Measurements from ENCODE around the gene CPZ.
"Not testable (repeated sequence)": the region's sequence is repeated elsewhere in the genome, so short reads cannot be mapped to it uniquely, and the experiment has no call there.

CPZ gene

DNA sequence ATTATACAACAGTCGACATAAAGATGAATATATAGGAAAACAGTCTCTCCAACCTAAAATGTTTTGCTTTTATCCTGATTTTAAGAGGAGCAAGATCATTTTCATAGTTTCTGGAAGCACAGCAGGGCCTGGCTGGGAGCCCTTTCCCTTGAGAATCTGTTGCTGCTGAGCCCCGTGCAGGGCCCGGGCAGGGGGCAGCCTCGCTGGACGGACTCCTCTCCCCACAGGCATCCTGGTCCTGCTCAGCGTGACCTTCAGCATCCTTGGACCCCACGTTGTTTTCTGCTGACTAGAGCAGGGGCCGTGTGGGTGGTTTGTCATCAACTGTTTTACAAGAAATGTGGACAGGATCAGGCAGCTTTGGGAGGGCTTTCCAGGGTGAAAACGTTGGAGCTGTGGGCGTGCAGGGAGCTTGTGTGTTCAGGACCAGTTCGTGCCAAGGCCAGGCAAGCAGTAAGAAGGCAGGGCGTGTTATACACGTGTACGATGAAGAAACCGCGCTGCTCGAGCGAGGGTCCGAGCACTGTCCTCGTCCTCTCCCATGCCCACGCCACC lies 25.0 kb downstream of the CPZ start:
- Mint-ChIP-seq H3K4me3 (no peak overlapping the region), H3K27ac (no peak overlapping the region), H3K9me3 (no peaks in the 10 kb centered on the region), H3K36me3 (no peaks in the 10 kb centered on the region), H3K4me1 (no peaks in the 10 kb centered on the region), H3K27me3 (peaks cover 18% of the 10 kb centered on the region)
- no peak for ATAC-seq

- H3K36me3 Mint-ChIP-seq = no peaks in the 10 kb centered on the region
- H3K9me3 Mint-ChIP-seq = no peaks in the 10 kb centered on the region
- no peak overlapping the region for H3K27ac Mint-ChIP-seq
- H3K4me1 Mint-ChIP-seq = no peaks in the 10 kb centered on the region
- peaks cover 18% of the 10 kb centered on the region for H3K27me3 Mint-ChIP-seq
- no peak for ATAC-seq
- H3K4me3 Mint-ChIP-seq = no peak overlapping the region
Measured at GRCh38 chr4:8618421-8618820, 25.9 kb downstream of the CPZ start.

GRCh38 chr4:8618961-8619720 lies 26.6 kb downstream of the CPZ start:
- Mint-ChIP-seq H3K27me3 (peaks cover 18% of the 10 kb centered on the region), H3K4me3 (no peak overlapping the region), H3K27ac (no peak overlapping the region), H3K4me1 (no peaks in the 10 kb centered on the region), H3K36me3 (no peaks in the 10 kb centered on the region), H3K9me3 (no peaks in the 10 kb centered on the region)
- ATAC-seq = no peak

GRCh38 chr4:8621135-8621534 lies 28.6 kb downstream of the CPZ start:
- ATAC-seq = peak; percentile 6

DNA sequence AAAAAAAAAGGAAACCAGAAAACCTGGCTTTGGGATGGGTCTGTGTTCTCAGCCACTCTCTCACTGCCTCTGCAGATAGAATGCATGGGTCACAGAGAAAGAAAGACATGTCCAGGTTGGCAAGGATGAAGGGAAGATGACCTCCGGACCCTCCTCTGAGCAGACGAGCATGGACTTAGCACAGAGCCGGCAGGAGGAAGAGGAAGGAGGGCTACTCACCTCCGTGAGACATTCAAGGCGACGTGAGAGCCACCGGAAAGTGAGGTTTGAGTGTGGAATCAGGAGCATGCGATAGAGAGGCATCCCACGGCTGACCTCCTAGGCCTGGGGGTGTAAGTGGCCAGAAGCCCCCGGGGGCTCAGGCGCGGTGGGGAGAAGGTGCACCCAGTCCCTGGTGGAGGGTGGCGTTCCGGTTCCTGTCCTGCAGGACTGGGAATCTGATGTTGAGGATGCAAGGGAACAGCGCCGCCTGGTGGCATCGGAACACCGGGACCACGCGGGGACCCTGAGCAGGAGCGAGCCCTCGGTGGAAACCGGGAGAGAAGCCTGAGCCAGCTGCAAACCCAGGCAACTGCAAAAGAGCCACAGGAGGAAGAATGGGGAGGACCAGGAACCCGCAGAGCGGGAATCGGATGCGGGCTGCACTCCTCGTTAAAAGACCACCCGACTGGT lies 32.2 kb downstream of the CPZ start:
- H3K4me1 Mint-ChIP-seq, H3K36me3 Mint-ChIP-seq, H3K9me3 Mint-ChIP-seq, ATAC-seq, H3K4me3 Mint-ChIP-seq, H3K27me3 Mint-ChIP-seq, H3K27ac Mint-ChIP-seq: not testable (repeated sequence)

More at GRCh38 chr4:8621135-8621534, 28.6 kb downstream of the CPZ start:
- H3K27ac Mint-ChIP-seq, H3K27me3 Mint-ChIP-seq, H3K4me1 Mint-ChIP-seq, H3K36me3 Mint-ChIP-seq, H3K9me3 Mint-ChIP-seq, H3K4me3 Mint-ChIP-seq: not testable (repeated sequence)

DNA sequence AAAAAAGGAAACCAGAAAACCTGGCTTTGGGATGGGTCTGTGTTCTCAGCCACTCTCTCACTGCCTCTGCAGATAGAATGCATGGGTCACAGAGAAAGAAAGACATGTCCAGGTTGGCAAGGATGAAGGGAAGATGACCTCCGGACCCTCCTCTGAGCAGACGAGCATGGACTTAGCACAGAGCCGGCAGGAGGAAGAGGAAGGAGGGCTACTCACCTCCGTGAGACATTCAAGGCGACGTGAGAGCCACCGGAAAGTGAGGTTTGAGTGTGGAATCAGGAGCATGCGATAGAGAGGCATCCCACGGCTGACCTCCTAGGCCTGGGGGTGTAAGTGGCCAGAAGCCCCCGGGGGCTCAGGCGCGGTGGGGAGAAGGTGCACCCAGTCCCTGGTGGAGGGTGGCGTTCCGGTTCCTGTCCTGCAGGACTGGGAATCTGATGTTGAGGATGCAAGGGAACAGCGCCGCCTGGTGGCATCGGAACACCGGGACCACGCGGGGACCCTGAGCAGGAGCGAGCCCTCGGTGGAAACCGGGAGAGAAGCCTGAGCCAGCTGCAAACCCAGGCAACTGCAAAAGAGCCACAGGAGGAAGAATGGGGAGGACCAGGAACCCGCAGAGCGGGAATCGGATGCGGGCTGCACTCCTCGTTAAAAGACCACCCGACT lies 37.8 kb downstream of the CPZ start:
- not testable (repeated sequence) for H3K36me3 Mint-ChIP-seq, ATAC-seq, H3K9me3 Mint-ChIP-seq, H3K4me1 Mint-ChIP-seq, H3K27me3 Mint-ChIP-seq, H3K27ac Mint-ChIP-seq, H3K4me3 Mint-ChIP-seq

DNA sequence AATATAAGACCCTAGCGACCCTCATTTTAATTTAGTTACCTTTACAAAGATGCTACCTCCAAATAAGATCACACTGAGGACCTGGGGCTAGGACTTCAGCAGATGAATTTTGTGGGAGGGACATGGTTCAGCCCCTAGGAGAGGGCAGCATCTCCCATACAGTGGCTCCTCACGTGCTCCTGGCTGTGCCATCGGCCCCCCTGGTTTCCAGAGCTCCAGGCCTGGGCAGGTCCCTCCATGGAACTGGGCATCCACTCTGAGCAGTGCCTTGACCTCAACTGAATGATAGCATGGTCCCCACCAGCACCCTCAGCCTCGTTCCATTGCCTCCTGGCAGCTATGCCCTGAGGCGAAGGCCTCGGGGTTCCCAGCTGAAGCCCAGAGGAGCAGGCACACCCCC lies 39.3 kb downstream of the CPZ start:
- not testable (repeated sequence) for H3K4me1 Mint-ChIP-seq, H3K27ac Mint-ChIP-seq, H3K27me3 Mint-ChIP-seq, H3K4me3 Mint-ChIP-seq, H3K9me3 Mint-ChIP-seq, H3K36me3 Mint-ChIP-seq
- ATAC-seq = peak; percentile 4

GRCh38 chr4:8634773-8635172 lies 42.2 kb downstream of the CPZ start:
- not testable (repeated sequence) for H3K4me1 Mint-ChIP-seq, H3K36me3 Mint-ChIP-seq, H3K9me3 Mint-ChIP-seq, H3K4me3 Mint-ChIP-seq, H3K27ac Mint-ChIP-seq, H3K27me3 Mint-ChIP-seq, ATAC-seq

- H3K27me3 Mint-ChIP-seq, H3K4me3 Mint-ChIP-seq, H3K4me1 Mint-ChIP-seq, H3K9me3 Mint-ChIP-seq, H3K36me3 Mint-ChIP-seq, ATAC-seq, H3K27ac Mint-ChIP-seq: not testable (repeated sequence)
Measured at GRCh38 chr4:8635897-8636554, 43.5 kb downstream of the CPZ start.

GRCh38 chr4:8637456-8637984 lies 45.0 kb downstream of the CPZ start:
- no peaks in the 10 kb centered on the region for H3K36me3 Mint-ChIP-seq
- H3K27me3 Mint-ChIP-seq = no peaks in the 10 kb centered on the region
- H3K27ac Mint-ChIP-seq = no peak overlapping the region
- no peak for ATAC-seq
- peaks cover 4% of the 10 kb centered on the region for H3K9me3 Mint-ChIP-seq
- H3K4me3 Mint-ChIP-seq = no peak overlapping the region
- no peaks in the 10 kb centered on the region for H3K4me1 Mint-ChIP-seq

DNA sequence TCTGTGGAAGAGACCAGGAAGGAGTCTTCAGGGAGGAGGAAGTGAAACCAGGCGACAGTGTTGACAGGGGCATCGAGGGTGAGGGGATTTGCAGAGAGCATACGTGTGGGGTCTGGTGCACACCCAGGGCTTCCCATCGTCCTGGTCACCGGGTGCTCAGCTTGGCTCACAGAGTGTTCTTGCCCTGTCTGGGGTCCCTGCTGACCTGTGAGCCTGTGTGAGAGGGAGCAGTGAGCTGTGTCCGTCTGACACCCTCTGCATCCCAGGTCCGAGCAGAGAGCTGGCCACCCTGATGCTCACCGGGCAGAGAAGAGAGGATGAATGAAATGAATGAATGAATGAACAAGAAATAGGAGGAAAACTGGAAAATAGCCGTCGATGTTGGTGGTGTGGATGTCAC lies 46.5 kb downstream of the CPZ start:
- no peak for ATAC-seq
- H3K9me3 Mint-ChIP-seq = peaks cover 4% of the 10 kb centered on the region

DNA sequence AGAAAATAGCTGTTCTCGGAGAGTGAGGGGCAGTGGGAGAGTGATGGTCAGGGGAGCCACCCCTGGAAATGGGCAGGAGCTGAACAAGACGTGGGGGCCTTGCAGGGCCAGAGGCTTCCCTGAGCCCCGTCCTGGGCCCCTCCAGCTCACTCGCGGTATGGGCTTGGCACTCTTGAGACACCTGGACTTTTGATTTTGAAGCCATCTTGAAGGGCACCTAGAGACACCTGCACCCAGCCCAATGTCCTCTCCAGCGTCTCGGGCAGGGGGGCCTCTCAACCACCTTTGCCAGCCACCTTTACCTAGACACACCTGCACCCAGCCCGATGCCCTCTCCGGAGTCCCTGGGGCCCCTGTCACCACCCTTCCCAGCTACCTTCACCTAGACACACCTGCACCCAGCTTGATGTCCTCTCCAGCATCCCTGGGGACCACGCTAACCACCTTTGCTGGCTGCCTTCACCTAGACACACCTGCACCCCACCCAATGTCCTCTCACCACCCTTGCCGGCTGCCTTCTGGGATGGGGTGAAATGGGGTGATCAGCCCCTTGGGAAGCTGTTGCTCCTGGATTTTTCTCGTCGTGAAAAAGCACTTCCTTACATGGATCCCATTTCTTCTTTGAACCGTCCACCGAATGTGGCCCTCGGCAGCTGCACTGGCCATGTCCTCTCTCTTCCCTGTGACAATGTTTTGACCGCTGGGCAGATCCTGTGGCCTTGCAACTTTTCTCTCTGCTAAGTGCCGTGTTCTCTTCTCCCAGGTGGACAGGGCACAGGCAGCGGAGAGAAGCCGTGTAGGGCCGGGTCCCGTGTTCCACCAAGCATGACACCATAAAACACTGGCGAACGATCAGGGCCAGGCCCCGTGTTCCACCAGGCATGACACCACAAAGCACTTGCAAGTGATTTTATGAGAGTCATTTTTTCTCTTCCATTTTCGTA lies 47.5 kb downstream of the CPZ start:
- no peak overlapping the region for H3K4me3 Mint-ChIP-seq
- peaks cover 4% of the 10 kb centered on the region for H3K9me3 Mint-ChIP-seq
- no peaks in the 10 kb centered on the region for H3K4me1 Mint-ChIP-seq
- H3K36me3 Mint-ChIP-seq = no peaks in the 10 kb centered on the region
- no peaks in the 10 kb centered on the region for H3K27me3 Mint-ChIP-seq
- ATAC-seq = no peak
- H3K27ac Mint-ChIP-seq = no peak overlapping the region

More for the DNA sequence above, 46.5 kb downstream of the CPZ start:
- no peak overlapping the region for H3K4me3 Mint-ChIP-seq
- H3K27me3 Mint-ChIP-seq = no peaks in the 10 kb centered on the region
- H3K36me3 Mint-ChIP-seq = no peaks in the 10 kb centered on the region
- no peaks in the 10 kb centered on the region for H3K4me1 Mint-ChIP-seq
- H3K27ac Mint-ChIP-seq = no peak overlapping the region

GRCh38 chr4:8640816-8641215 lies 48.3 kb downstream of the CPZ start:
- Mint-ChIP-seq H3K4me3 (no peak overlapping the region), H3K27me3 (no peaks in the 10 kb centered on the region), H3K27ac (no peak overlapping the region), H3K9me3 (peaks cover 4% of the 10 kb centered on the region), H3K4me1 (no peaks in the 10 kb centered on the region), H3K36me3 (no peaks in the 10 kb centered on the region)
- ATAC-seq = no peak

DNA sequence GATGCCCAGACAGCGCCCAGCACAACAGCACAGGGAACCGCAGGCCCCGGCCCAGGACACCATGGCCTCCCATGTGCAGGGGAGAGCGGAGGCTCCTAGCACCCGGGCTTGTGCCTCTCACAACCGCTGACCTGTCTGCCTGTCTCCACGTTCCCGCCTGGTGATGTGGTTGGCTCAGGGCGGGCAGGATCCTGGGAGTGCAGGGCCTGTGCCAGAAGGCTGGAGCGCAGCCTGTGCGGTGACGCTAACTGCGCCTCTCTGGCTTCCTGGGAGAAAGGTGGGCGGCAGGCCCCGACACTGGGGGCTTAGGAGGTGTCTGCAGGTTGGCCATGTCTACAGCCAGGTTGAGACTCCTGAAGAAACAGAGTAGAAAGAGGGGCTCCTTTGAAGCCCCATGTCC lies 48.7 kb downstream of the CPZ start:
- no peak for ATAC-seq
- no peak overlapping the region for H3K27ac Mint-ChIP-seq
- peaks cover 4% of the 10 kb centered on the region for H3K9me3 Mint-ChIP-seq
- H3K4me3 Mint-ChIP-seq = no peak overlapping the region
- H3K36me3 Mint-ChIP-seq = no peaks in the 10 kb centered on the region
- no peaks in the 10 kb centered on the region for H3K27me3 Mint-ChIP-seq
- no peaks in the 10 kb centered on the region for H3K4me1 Mint-ChIP-seq
